ENCODE results near the gene CSTF2T.

DNA sequence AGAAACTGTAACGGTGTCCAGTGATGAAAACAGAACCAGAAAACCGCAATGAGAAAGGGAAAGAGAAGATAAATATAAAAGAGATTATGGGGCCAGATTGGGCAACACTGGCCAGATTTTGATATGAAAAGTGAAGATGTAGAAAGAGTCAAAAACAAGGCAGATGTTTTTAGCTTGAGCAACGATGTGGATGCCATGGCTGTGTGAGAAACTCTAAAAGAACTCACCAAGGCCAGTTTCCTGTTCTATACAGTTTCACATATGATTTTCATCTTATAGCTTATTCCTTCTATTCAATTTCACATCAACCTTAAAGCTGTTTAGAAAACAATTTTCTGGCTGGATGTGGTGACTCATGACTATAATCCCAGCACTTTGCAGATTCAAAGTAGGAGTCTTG, 36.3 kb downstream of the CSTF2T start:
- TF ChIP-seq, protein P1, sequence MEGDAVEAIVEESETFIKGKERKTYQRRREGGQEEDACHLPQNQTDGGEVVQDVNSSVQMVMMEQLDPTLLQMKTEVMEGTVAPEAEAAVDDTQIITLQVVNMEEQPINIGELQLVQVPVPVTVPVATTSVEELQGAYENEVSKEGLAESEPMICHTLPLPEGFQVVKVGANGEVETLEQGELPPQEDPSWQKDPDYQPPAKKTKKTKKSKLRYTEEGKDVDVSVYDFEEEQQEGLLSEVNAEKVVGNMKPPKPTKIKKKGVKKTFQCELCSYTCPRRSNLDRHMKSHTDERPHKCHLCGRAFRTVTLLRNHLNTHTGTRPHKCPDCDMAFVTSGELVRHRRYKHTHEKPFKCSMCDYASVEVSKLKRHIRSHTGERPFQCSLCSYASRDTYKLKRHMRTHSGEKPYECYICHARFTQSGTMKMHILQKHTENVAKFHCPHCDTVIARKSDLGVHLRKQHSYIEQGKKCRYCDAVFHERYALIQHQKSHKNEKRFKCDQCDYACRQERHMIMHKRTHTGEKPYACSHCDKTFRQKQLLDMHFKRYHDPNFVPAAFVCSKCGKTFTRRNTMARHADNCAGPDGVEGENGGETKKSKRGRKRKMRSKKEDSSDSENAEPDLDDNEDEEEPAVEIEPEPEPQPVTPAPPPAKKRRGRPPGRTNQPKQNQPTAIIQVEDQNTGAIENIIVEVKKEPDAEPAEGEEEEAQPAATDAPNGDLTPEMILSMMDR (CRISPR knock-in tag; IDR thresholded peaks at IDR 0.05): no peak
- TF ChIP-seq, protein P2, sequence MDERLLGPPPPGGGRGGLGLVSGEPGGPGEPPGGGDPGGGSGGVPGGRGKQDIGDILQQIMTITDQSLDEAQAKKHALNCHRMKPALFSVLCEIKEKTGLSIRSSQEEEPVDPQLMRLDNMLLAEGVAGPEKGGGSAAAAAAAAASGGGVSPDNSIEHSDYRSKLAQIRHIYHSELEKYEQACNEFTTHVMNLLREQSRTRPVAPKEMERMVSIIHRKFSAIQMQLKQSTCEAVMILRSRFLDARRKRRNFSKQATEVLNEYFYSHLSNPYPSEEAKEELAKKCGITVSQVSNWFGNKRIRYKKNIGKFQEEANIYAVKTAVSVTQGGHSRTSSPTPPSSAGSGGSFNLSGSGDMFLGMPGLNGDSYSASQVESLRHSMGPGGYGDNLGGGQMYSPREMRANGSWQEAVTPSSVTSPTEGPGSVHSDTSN (CRISPR knock-in tag; IDR thresholded peaks at IDR 0.05): no peak
- no peak for TF ChIP-seq ZNF850 (CRISPR knock-in tag; conservative IDR thresholded peaks at IDR 0.05)
- TF ChIP-seq, protein P3, sequence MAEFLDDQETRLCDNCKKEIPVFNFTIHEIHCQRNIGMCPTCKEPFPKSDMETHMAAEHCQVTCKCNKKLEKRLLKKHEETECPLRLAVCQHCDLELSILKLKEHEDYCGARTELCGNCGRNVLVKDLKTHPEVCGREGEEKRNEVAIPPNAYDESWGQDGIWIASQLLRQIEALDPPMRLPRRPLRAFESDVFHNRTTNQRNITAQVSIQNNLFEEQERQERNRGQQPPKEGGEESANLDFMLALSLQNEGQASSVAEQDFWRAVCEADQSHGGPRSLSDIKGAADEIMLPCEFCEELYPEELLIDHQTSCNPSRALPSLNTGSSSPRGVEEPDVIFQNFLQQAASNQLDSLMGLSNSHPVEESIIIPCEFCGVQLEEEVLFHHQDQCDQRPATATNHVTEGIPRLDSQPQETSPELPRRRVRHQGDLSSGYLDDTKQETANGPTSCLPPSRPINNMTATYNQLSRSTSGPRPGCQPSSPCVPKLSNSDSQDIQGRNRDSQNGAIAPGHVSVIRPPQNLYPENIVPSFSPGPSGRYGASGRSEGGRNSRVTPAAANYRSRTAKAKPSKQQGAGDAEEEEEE (CRISPR knock-in tag; IDR thresholded peaks at IDR 0.05; ENCODE audit: borderline replicate concordance): no peak
- TF ChIP-seq HIVEP1 (CRISPR knock-in tag; IDR thresholded peaks at IDR 0.05): no peak
- TF ChIP-seq CHD2 (IDR thresholded peaks at IDR 0.05; ENCODE audit: low read depth, low read length): no peak
- TF ChIP-seq ARHGAP35 (CRISPR knock-in tag; IDR thresholded peaks at IDR 0.05; ENCODE audit: borderline replicate concordance): no peak
